Breast epithelium (tissue), 4 donors: ENCODE data around the gene DSCAM. TPM values are rescaled to one million over a fixed set of nuclear protein-coding genes. Genes with fewer than 3 reads are reported as not detected.

Source experiments
- DNase-seq, 2 donors: peaks; one replicate each; pipeline ENCODE4 v3.0.0-alpha.2; 2019; ENCODE audit warnings: low spot score in 2 of 2
- H3K27ac ChIP-seq, 2 donors: fragments of 200-600 bp; sonication (generic) in 1 of 2; one replicate each; pipeline ENCODE4 v1.5.1; 2016 to 2019; ENCODE audit warnings: mild to moderate bottlenecking in 1 of 2
- H3K27me3 ChIP-seq, 2 donors: fragments of 200-600 bp; sonication (generic) in 1 of 2; one replicate each; pipeline versions ENCODE4 v1.5.1 to v1.6.0; 2017 to 2019; ENCODE audit warnings: control low read depth in 1 of 2, mild to moderate bottlenecking in 1 of 2
- H3K36me3 ChIP-seq: fragments of 200-600 bp; one replicate; pipeline ENCODE4 v1.5.1; 2019
- H3K4me1 ChIP-seq, 2 donors: fragments of 200-600 bp; sonication (generic); one replicate each; pipeline ENCODE4 v1.5.1; 2016 to 2019; ENCODE audit warnings: control low read depth in 1 of 2
- H3K4me3 ChIP-seq, 3 donors: fragments of 200-600 bp; sonication (generic); 1 replicate in 2 of 3; 2 replicates in 1 of 3; pipeline ENCODE4 v1.5.1; 2016 to 2019; ENCODE audit warnings: mild to moderate bottlenecking in 3 of 3, moderate library complexity in 2 of 3
- H3K9me3 ChIP-seq, 2 donors: fragments of 200-600 bp; sonication (generic) in 1 of 2; one replicate each; pipeline ENCODE4 v1.5.1; 2016 to 2019; ENCODE audit warnings: control low read depth in 1 of 2
- POLR2A ChIP-seq: fragments of 450-650 bp; IDR thresholded peaks from one replicate; pipeline ENCODE4 v1.6.1; 2016; ENCODE audit warnings: antibody characterized with exemption, mild to moderate bottlenecking, moderate library complexity
- POLR2AphosphoS5 ChIP-seq, 3 donors: sonication (generic); formaldehyde crosslinking; IDR thresholded peaks; one replicate each; pipeline ENCODE4 v1.6.1; 2017; ENCODE audit warnings: antibody characterized with exemption in 3 of 3
- intact Hi-C: fragments of 100-400 bp; cut with DNase I; formaldehyde crosslinking; loops from one replicate; pipeline ENCODE4 v1.15.1; 2023; ENCODE audit warnings: low total_unique reads
- total RNA-seq, 3 donors: library from RNA; depleted of rRNA; stranded (reverse); fragments of >200 nt; gene quantifications; one replicate each; pipeline ENCODE4 v1.1.0, GENCODE V29; 2016
- TF ChIP-seq, protein P1 (sequence below), 3 donors: fragments of 450-650 bp; IDR thresholded peaks; one replicate each; pipeline ENCODE4 v1.5.1; 2016 to 2017; ENCODE audit warnings: antibody characterized with exemption in 3 of 3, mild to moderate bottlenecking in 3 of 3, moderate library complexity in 3 of 3

The DSCAM gene
- total RNA-seq, 3 donors from 2014 or later = 0.33 to 0.44 TPM; not detected in 1

GRCh38 chr21:40633048-40633447 is 213.9 kb downstream of the DSCAM start:
- intact Hi-C loops = no loop called here
- Histone ChIP-seq H3K27me3 (no peaks in the 10 kb centered on the region), H3K4me3 (no peak overlapping the region), H3K27ac (no peak overlapping the region), H3K4me1 (no peaks in the 10 kb centered on the region), H3K36me3 (no peaks in the 10 kb centered on the region), H3K9me3 (no peaks in the 10 kb centered on the region)
- no peak for DNase-seq
- TF ChIP-seq POLR2A (no peak), POLR2AphosphoS5 (IDR thresholded peaks at IDR 0.05) (no peak)
- TF ChIP-seq, protein P1, sequence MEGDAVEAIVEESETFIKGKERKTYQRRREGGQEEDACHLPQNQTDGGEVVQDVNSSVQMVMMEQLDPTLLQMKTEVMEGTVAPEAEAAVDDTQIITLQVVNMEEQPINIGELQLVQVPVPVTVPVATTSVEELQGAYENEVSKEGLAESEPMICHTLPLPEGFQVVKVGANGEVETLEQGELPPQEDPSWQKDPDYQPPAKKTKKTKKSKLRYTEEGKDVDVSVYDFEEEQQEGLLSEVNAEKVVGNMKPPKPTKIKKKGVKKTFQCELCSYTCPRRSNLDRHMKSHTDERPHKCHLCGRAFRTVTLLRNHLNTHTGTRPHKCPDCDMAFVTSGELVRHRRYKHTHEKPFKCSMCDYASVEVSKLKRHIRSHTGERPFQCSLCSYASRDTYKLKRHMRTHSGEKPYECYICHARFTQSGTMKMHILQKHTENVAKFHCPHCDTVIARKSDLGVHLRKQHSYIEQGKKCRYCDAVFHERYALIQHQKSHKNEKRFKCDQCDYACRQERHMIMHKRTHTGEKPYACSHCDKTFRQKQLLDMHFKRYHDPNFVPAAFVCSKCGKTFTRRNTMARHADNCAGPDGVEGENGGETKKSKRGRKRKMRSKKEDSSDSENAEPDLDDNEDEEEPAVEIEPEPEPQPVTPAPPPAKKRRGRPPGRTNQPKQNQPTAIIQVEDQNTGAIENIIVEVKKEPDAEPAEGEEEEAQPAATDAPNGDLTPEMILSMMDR (IDR thresholded peaks at IDR 0.05) = no peak

GRCh38 chr21:40631211-40631610 is 215.7 kb downstream of the DSCAM start:
- DNase-seq = no peak
- TF ChIP-seq POLR2A = no peak
- TF ChIP-seq, protein P1 (IDR thresholded peaks at IDR 0.05) = no peak
- no peak for TF ChIP-seq POLR2AphosphoS5 (IDR thresholded peaks at IDR 0.05)
- Histone ChIP-seq H3K9me3 (no peaks in the 10 kb centered on the region), H3K4me3 (no peak overlapping the region), H3K4me1 (no peaks in the 10 kb centered on the region), H3K27me3 (no peaks in the 10 kb centered on the region), H3K36me3 (no peaks in the 10 kb centered on the region), H3K27ac (no peak overlapping the region)
- intact Hi-C loops = no loop called here

- intact Hi-C loops = no loop called here
- DNase-seq = no peak
- H3K27me3 ChIP-seq = no peaks in the 10 kb centered on the region
- TF ChIP-seq POLR2A (no peak), POLR2AphosphoS5 (IDR thresholded peaks at IDR 0.05) (no peak)
- TF ChIP-seq, protein P1 (IDR thresholded peaks at IDR 0.05) = no peak
- H3K9me3 ChIP-seq = no peaks in the 10 kb centered on the region
- H3K4me1 ChIP-seq = no peaks in the 10 kb centered on the region
- H3K4me3 ChIP-seq = no peak overlapping the region
- no peaks in the 10 kb centered on the region for H3K36me3 ChIP-seq
- H3K27ac ChIP-seq = no peak overlapping the region
These were observed 221.0 kb downstream of the DSCAM start for GRCh38 chr21:40625991-40626390.

DNA sequence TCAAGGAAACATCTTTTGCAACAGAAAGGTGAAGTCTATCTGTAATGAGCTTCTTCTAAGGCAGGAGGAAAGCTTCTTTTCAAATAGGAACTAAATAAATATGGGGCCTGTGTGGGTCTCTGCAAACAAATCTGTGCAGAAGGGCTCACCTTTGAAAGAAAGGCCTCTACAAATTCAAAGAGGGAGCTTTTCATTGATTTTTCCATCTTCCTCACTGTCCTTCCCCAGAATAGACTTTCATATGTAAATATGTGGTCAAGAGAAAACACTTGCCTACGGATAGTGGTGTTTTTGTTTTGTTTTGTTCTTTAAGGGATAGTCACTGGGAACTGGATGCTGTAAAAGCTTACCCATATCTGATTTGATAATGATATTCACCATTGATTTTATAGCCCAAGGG is 223.4 kb downstream of the DSCAM start:
- no peak for TF ChIP-seq POLR2A
- TF ChIP-seq, protein P1 (IDR thresholded peaks at IDR 0.05) = no peak
- TF ChIP-seq POLR2AphosphoS5 (IDR thresholded peaks at IDR 0.05) = no peak
- no peaks in the 10 kb centered on the region for H3K9me3 ChIP-seq
- no peak overlapping the region for H3K27ac ChIP-seq
- H3K36me3 ChIP-seq = no peaks in the 10 kb centered on the region
- H3K27me3 ChIP-seq = no peaks in the 10 kb centered on the region
- no peaks in the 10 kb centered on the region for H3K4me1 ChIP-seq
- no peak for DNase-seq
- intact Hi-C loops = no loop called here
- H3K4me3 ChIP-seq = no peak overlapping the region

DNA sequence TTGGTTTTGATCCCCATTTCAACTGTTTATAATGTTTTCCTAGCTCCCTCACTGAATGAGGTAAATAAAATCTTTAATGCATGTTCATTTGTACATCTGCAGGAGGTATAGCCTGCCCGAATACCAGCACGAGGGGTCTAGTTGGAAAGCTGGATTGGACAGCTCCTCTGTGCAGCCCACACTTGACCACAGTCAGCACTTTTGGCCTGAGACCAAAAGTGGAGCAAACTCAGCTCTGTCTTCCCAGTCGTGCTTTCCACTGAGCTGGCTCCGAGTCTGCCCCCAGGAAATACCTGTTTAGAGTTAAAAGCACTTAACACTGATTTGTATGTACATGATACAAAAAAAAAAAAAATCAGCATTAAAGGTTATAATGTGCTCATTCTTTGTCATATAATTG is 224.4 kb downstream of the DSCAM start:
- H3K4me1 ChIP-seq = no peaks in the 10 kb centered on the region
- no peak overlapping the region for H3K4me3 ChIP-seq
- no peaks in the 10 kb centered on the region for H3K9me3 ChIP-seq
- intact Hi-C loops = no loop called here
- TF ChIP-seq, protein P1 (IDR thresholded peaks at IDR 0.05) = no peak
- TF ChIP-seq POLR2A (no peak), POLR2AphosphoS5 (IDR thresholded peaks at IDR 0.05) (no peak)
- no peak for DNase-seq
- H3K27ac ChIP-seq = no peak overlapping the region
- no peaks in the 10 kb centered on the region for H3K36me3 ChIP-seq
- no peaks in the 10 kb centered on the region for H3K27me3 ChIP-seq
